ENCODE results near the gene RNASE13. TPM values are rescaled to one million over a fixed set of nuclear protein-coding genes. Genes with fewer than 3 reads are reported as not detected.

Gene RNASE13
- total RNA-seq, 1 experiment from 2014 or later = not detected

DNA sequence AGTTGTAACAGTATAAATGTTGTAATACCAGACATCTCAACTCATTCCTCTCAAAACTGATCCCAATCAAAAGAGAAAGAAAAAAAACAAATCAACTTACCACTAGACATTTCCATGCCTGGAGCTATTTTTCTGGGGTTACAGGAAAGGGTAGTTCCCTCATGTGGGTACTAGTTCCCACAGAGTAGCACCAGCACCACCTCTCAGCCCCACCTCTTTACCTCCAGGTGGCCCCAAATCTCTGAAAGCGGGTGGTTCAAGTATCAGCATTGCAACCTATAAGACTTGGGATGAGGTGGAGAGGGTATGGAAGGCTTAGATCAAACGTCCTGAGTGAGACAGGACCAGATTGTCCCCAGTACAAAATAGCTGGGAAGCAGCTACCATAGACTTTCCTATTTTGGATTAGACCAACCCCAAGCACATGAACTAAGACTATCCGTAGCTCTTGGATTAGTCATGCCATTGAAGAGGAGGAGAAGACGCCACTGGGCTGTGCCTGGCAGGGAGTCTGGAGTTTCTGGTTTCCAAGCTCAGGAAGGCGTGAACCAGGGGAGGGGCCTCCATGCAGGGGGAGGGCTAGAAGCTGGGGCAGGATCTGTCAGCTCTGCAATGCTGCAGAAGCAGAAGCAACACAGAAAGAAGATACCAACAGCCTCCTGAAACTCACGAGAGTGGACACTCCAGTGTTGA lies 35.8 kb downstream of the RNASE13 start, which contains the start of gene SLC39A2:
Gene SLC39A2, plus strand, starts transcription at position 620 of the 693 bp plus-strand sequence. CDS start 154 bp downstream, outside the sequence.
- Histone ChIP-seq H3K14ac (ENCODE audit: insufficient read depth, low read length) (no peak within 1 kb of the TSS), H2BK15ac (ENCODE audit: low read depth, low read length) (no peak within 1 kb of the TSS), H3K9ac (ENCODE audit: extremely low read depth, insufficient read length, low read length) (no peak within 1 kb of the TSS), H2BK120ac (ENCODE audit: low read depth, low read length, poor library complexity, severe bottlenecking) (no peak within 1 kb of the TSS), H3K56ac (ENCODE audit: insufficient read length, low read depth, low read length) (no peak within 1 kb of the TSS), H3K27ac (ENCODE audit: insufficient read length, low read depth, low read length) (no peak within 1 kb of the TSS), H3K79me1 (ENCODE audit: insufficient read depth, low read depth, low read length, poor library complexity, severe bottlenecking) (no peaks in the 10 kb centered on the region), H3K23me2 (ENCODE audit: insufficient read length, low read depth, low read length, poor library complexity, severe bottlenecking) (no peaks in the 10 kb centered on the region), H3K4me1 (ENCODE audit: insufficient read depth, low read length) (no peaks in the 10 kb centered on the region), H2BK20ac (ENCODE audit: low read depth, low read length, poor library complexity, severe bottlenecking) (no peak within 1 kb of the TSS), H4K20me1 (ENCODE audit: control insufficient read depth, insufficient read depth, insufficient read length) (no peaks in the 10 kb centered on the region), H3K9me3 (ENCODE audit: control insufficient read depth, low read depth, low read length) (no peaks in the 10 kb centered on the region), H2BK5ac (ENCODE audit: insufficient read length, low read length) (no peak within 1 kb of the TSS), H4K8ac (replicated peaks; ENCODE audit: insufficient read length, low read depth, low read length) (no peak within 1 kb of the TSS), H2BK12ac (ENCODE audit: insufficient read length, low read depth, low read length) (no peak within 1 kb of the TSS), H3K79me2 (ENCODE audit: insufficient read depth, low read length) (no peaks in the 10 kb centered on the region), H3K23ac (ENCODE audit: insufficient read length, low read depth, low read length) (no peak within 1 kb of the TSS), H4K91ac (ENCODE audit: insufficient read length, low read depth, low read length) (no peak within 1 kb of the TSS), H3K4ac (ENCODE audit: low read depth, low read length) (no peak within 1 kb of the TSS), H3K4me2 (ENCODE audit: insufficient read depth, insufficient read length, low read length) (no peak within 1 kb of the TSS), H3K18ac (ENCODE audit: insufficient read length, low read depth, low read length) (no peak within 1 kb of the TSS), H3K27me3 (ENCODE audit: insufficient read depth, low read length) (no peaks in the 10 kb centered on the region), H3T11ph (ENCODE audit: low read length) (no peak within 1 kb of the TSS), H4K5ac (ENCODE audit: insufficient read length, low read depth, low read length) (no peak within 1 kb of the TSS), H2AFZ (ENCODE audit: low read length) (no peak within 1 kb of the TSS), H2AK5ac (ENCODE audit: insufficient read length, low read length) (no peak within 1 kb of the TSS)
- peaks cover 19 to 32% (median 29%) of the 10 kb centered on the region in 3 experiments; a peak in 5 of 7 replicates for H3K36me3 Mint-ChIP-seq (ENCODE audit: insufficient read depth in 1 of 3, low read depth in 3 of 3)
- TF ChIP-seq, protein P1, sequence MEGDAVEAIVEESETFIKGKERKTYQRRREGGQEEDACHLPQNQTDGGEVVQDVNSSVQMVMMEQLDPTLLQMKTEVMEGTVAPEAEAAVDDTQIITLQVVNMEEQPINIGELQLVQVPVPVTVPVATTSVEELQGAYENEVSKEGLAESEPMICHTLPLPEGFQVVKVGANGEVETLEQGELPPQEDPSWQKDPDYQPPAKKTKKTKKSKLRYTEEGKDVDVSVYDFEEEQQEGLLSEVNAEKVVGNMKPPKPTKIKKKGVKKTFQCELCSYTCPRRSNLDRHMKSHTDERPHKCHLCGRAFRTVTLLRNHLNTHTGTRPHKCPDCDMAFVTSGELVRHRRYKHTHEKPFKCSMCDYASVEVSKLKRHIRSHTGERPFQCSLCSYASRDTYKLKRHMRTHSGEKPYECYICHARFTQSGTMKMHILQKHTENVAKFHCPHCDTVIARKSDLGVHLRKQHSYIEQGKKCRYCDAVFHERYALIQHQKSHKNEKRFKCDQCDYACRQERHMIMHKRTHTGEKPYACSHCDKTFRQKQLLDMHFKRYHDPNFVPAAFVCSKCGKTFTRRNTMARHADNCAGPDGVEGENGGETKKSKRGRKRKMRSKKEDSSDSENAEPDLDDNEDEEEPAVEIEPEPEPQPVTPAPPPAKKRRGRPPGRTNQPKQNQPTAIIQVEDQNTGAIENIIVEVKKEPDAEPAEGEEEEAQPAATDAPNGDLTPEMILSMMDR (conservative IDR thresholded peaks at IDR 0.05) = no peak
- peak; percentile 75 for DNase-seq
- H3K27ac Mint-ChIP-seq = peak within 1 kb of the TSS in 1 of 3 experiments; percentile 35; a peak in 1 of 7 replicates
- H3K4me3 Mint-ChIP-seq = no peak within 1 kb of the TSS; a peak in 1 of 5 replicates
- no peaks in the 10 kb centered on the region for H3K9me3 Mint-ChIP-seq
- no peaks in the 10 kb centered on the region; the same call in 1 of the 2 replicates for H3K27me3 Mint-ChIP-seq (ENCODE audit: low read depth)
- peaks cover 17 to 19% of the 10 kb centered on the region in 2 experiments for H3K4me1 Mint-ChIP-seq
- no CpG with 5 or more reads among the region's 6 CpGs for WGBS (ENCODE audit: extremely low coverage, insufficient read length, low lambda C conversion rate)
